22Rv1 (cell line): ENCODE measurements around the gene PDGFRB.
A peak's percentile ranks its signal among the peaks of the same experiment; 100 is the strongest.

ENCODE experiments used
- H3K27ac ChIP-seq: fragments of 450-650 bp; 2 replicates; pipeline ENCODE4 v1.5.1; 2017
- CTCF ChIP-seq: fragments of 450-650 bp; IDR thresholded peaks from 2 replicates; pipeline ENCODE4 v1.5.1; 2017; ENCODE audit warnings: mild to moderate bottlenecking
- ZFX ChIP-seq: fragments of 450-650 bp; IDR thresholded peaks from 2 replicates; pipeline ENCODE4 v1.6.1; 2017; ENCODE audit warnings: antibody characterized with exemption, borderline replicate concordance

PDGFRB gene

GRCh38 chr5:150129813-150130492 is 25.7 kb downstream of the PDGFRB start:
- no peak for TF ChIP-seq ZFX
- peak; percentile 95 for TF ChIP-seq CTCF

GRCh38 chr5:150129454-150129812 is 26.2 kb downstream of the PDGFRB start:
- no peak overlapping the region for H3K27ac ChIP-seq
- TF ChIP-seq ZFX (no peak), CTCF (no peak)

More at GRCh38 chr5:150129813-150130492, 25.7 kb downstream of the PDGFRB start:
- H3K27ac ChIP-seq = no peak overlapping the region

GRCh38 chr5:150126921-150127265 is 28.8 kb downstream of the PDGFRB start:
- H3K27ac ChIP-seq = no peak overlapping the region
- TF ChIP-seq ZFX = no peak
- no peak for TF ChIP-seq CTCF

DNA sequence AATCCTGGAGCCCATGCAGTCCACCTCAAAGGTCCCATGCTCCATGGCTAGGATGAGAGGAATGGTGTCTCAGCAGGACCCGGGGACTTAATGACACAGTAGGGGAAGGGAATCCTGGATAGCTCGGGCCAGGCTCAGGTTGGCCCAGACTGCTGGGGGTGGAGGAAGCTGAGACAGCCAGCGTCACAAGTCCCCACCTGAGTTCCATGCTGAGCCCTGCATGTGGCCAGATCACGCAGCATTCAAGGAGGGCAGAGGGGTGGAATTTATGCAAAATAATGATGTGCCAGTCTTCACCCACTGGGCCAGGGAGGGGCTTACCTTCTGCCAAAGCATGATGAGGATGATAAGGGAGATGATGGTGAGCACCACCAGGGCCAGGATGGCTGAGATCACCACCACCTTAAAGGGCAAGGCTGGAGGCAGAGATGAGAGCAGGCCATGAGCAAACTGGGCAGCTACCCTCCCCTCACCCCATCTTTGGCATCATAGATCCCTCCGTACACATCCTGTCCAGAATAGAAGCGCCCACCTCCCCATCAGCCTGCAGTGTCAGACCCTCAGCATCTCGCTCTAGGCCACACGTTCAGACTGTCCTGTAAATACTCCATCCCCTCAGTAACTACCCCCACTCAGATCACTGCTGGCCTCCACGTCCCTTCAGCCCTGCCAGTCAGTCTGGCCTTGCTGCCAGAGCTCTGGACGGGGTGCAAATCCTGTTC is 29.3 kb downstream of the PDGFRB start:
- no peak overlapping the region for H3K27ac ChIP-seq
- TF ChIP-seq ZFX (no peak), CTCF (no peak)

- no peak overlapping the region for H3K27ac ChIP-seq
- no peak for TF ChIP-seq CTCF
- no peak for TF ChIP-seq ZFX
Measured at GRCh38 chr5:150125334-150125733, 30.3 kb downstream of the PDGFRB start.

- no peak overlapping the region for H3K27ac ChIP-seq
- no peak for TF ChIP-seq ZFX
- TF ChIP-seq CTCF = no peak
Measured at GRCh38 chr5:150124596-150124995, 31.0 kb downstream of the PDGFRB start.

- no peak for TF ChIP-seq CTCF
- TF ChIP-seq ZFX = no peak
- no peak overlapping the region for H3K27ac ChIP-seq
Measured at GRCh38 chr5:150124111-150124557, 31.5 kb downstream of the PDGFRB start.
